ENCODE measurements around the gene CCP110.

The CCP110 gene

GRCh38 chr16:19484096-19484495 is 39.6 kb upstream of the CCP110 start:
- TF ChIP-seq, protein P1, sequence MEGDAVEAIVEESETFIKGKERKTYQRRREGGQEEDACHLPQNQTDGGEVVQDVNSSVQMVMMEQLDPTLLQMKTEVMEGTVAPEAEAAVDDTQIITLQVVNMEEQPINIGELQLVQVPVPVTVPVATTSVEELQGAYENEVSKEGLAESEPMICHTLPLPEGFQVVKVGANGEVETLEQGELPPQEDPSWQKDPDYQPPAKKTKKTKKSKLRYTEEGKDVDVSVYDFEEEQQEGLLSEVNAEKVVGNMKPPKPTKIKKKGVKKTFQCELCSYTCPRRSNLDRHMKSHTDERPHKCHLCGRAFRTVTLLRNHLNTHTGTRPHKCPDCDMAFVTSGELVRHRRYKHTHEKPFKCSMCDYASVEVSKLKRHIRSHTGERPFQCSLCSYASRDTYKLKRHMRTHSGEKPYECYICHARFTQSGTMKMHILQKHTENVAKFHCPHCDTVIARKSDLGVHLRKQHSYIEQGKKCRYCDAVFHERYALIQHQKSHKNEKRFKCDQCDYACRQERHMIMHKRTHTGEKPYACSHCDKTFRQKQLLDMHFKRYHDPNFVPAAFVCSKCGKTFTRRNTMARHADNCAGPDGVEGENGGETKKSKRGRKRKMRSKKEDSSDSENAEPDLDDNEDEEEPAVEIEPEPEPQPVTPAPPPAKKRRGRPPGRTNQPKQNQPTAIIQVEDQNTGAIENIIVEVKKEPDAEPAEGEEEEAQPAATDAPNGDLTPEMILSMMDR (IDR thresholded peaks at IDR 0.05; ENCODE audit: low read length, missing control alignments) = no peak
- no peak for DNase-seq (ENCODE audit: low read depth)
- H3K4me3 ChIP-seq (replicated peaks; ENCODE audit: low read depth, low read length) = no peak overlapping the region

DNA sequence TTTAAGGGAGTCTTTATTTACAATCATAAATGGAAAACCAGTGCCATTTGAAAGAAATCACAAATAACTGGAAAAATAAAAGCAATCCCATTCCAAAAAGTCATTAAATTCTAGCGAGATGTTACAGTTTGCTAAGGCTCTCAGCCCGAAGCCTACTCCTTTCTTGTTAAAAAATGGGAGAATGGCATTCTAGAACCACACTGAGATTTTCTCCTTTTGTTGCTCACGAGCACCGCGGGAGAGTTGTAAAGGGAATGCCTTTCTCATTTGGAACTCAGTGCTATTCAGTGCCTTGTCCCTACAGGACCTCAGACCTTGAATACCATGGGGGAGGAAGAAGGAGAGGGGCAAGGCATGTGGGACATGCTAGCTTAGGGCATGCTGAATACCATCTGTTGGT is 38.1 kb upstream of the CCP110 start:
- H3K4me3 ChIP-seq (replicated peaks; ENCODE audit: low read depth, low read length) = no peak overlapping the region
- DNase-seq (ENCODE audit: low read depth) = no peak
- TF ChIP-seq, protein P1 (IDR thresholded peaks at IDR 0.05; ENCODE audit: low read length, missing control alignments) = no peak

- TF ChIP-seq, protein P1 (IDR thresholded peaks at IDR 0.05; ENCODE audit: low read length, missing control alignments) = no peak
- no peak overlapping the region for H3K4me3 ChIP-seq (replicated peaks; ENCODE audit: low read depth, low read length)
- DNase-seq (ENCODE audit: low read depth) = no peak
These were observed 37.7 kb upstream of the CCP110 start for GRCh38 chr16:19486051-19486450.

- no peak for DNase-seq (ENCODE audit: low read depth)
- TF ChIP-seq, protein P1 (IDR thresholded peaks at IDR 0.05; ENCODE audit: low read length, missing control alignments) = no peak
- H3K4me3 ChIP-seq (replicated peaks; ENCODE audit: low read depth, low read length) = no peak overlapping the region
These were observed 36.9 kb upstream of the CCP110 start for GRCh38 chr16:19486750-19487325.

- TF ChIP-seq, protein P1 (IDR thresholded peaks at IDR 0.05; ENCODE audit: low read length, missing control alignments) = no peak
- DNase-seq (ENCODE audit: low read depth) = no peak
- no peak overlapping the region for H3K4me3 ChIP-seq (replicated peaks; ENCODE audit: low read depth, low read length)
These were observed 35.5 kb upstream of the CCP110 start for GRCh38 chr16:19488213-19488640.

DNA sequence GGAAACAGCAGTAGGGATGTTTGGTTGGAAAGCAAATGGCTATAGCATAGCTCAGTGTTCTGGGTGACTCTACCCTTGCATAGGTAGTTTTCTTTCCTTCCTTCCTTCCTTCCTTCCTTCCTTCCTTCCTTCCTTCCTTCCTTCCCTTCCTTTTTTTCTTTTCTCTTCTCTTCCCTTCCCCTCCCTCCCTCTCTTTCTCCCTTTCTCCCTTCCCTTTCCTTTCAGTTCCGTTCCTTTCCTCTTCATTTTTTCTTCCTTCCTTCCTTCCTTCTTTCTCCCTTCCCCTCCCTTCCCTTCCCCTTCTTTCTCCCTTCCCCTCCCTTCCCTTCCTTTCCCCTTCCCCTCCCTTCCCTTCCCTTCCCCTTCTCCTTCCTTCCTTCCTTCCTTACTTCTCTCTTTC is 33.1 kb upstream of the CCP110 start:
- H3K4me3 ChIP-seq (replicated peaks; ENCODE audit: low read depth, low read length) = no peak overlapping the region
- TF ChIP-seq, protein P1 (IDR thresholded peaks at IDR 0.05; ENCODE audit: low read length, missing control alignments) = no peak
- DNase-seq (ENCODE audit: low read depth) = no peak

- TF ChIP-seq, protein P1 (IDR thresholded peaks at IDR 0.05; ENCODE audit: low read length, missing control alignments) = no peak
- H3K4me3 ChIP-seq (replicated peaks; ENCODE audit: low read depth, low read length) = no peak overlapping the region
- DNase-seq (ENCODE audit: low read depth) = no peak
These were observed 26.6 kb upstream of the CCP110 start for GRCh38 chr16:19497176-19497575.

Measured in fibroblast of pulmonary artery (primary cell).